WTC11 (cell line): Measurements from ENCODE around the gene RETREG1. TPM values are rescaled to one million over a fixed set of nuclear protein-coding genes. Genes with fewer than 3 reads are reported as not detected.

Experiments
- AFF4 ChIP-seq: sonication (generic); formaldehyde crosslinking; IDR thresholded peaks from 2 replicates; pipeline ENCODE4 v1.8.1; 2023; ENCODE audit warnings: mild to moderate bottlenecking, missing genetic modification reagents, borderline replicate concordance
- CBFB ChIP-seq: sonication (generic); formaldehyde crosslinking; IDR thresholded peaks from 2 replicates; pipeline ENCODE4 v1.8.1; 2022; ENCODE audit warnings: mild to moderate bottlenecking, low read depth, missing genetic modification reagents
- CDX4 ChIP-seq: fragments of 250-450 bp; sonication (Bioruptor Pico); IDR thresholded peaks from 2 replicates; pipeline ENCODE4 v1.9.0; 2021; ENCODE audit warnings: moderate library complexity, mild to moderate bottlenecking, inconsistent platforms, borderline replicate concordance
- CREB1 ChIP-seq: sonication (generic); formaldehyde crosslinking; IDR thresholded peaks from 2 replicates; pipeline ENCODE4 v1.8.0; 2023; ENCODE audit warnings: mild to moderate bottlenecking, missing genetic modification reagents
- E2F1 ChIP-seq: sonication (generic); formaldehyde crosslinking; IDR thresholded peaks from 2 replicates; pipeline ENCODE4 v1.8.0; 2022; ENCODE audit warnings: mild to moderate bottlenecking, missing genetic modification reagents
- ESRRA ChIP-seq: sonication (generic); formaldehyde crosslinking; IDR thresholded peaks from 2 replicates; pipeline ENCODE4 v1.8.1; 2022; ENCODE audit warnings: mild to moderate bottlenecking, missing genetic modification reagents, borderline replicate concordance
- ETV6 ChIP-seq: sonication (generic); formaldehyde crosslinking; IDR thresholded peaks from 2 replicates; pipeline ENCODE4 v1.8.1; 2022; ENCODE audit warnings: mild to moderate bottlenecking, missing genetic modification reagents
- FOXK1 ChIP-seq: sonication (generic); formaldehyde crosslinking; IDR thresholded peaks from 2 replicates; pipeline ENCODE4 v1.8.0; 2022; ENCODE audit warnings: mild to moderate bottlenecking, moderate library complexity, missing genetic modification reagents
- FOXP1 ChIP-seq: sonication (generic); formaldehyde crosslinking; IDR thresholded peaks from 2 replicates; pipeline ENCODE4 v1.8.0; 2022; ENCODE audit warnings: missing genetic modification reagents, mild to moderate bottlenecking, moderate library complexity, borderline replicate concordance
- MAX ChIP-seq: sonication (generic); formaldehyde crosslinking; IDR thresholded peaks from 2 replicates; pipeline ENCODE4 v1.8.0; 2022; ENCODE audit warnings: mild to moderate bottlenecking, missing genetic modification reagents
- MLX ChIP-seq: sonication (generic); formaldehyde crosslinking; IDR thresholded peaks from 2 replicates; pipeline ENCODE4 v1.8.1; 2023; ENCODE audit warnings: mild to moderate bottlenecking, missing genetic modification reagents, moderate library complexity
- MXD4 ChIP-seq: fragments of 250-450 bp; sonication (Bioruptor Pico); IDR thresholded peaks from 2 replicates; pipeline ENCODE4 v1.8.0; 2021; ENCODE audit warnings: mild to moderate bottlenecking, moderate library complexity, borderline replicate concordance
- MYBL2 ChIP-seq: sonication (generic); formaldehyde crosslinking; IDR thresholded peaks from 2 replicates; pipeline ENCODE4 v1.8.1; 2023; ENCODE audit warnings: mild to moderate bottlenecking, moderate library complexity, missing genetic modification reagents
- SOX15 ChIP-seq: fragments of 250-450 bp; sonication (Bioruptor Pico); IDR thresholded peaks from 2 replicates; pipeline ENCODE4 v1.9.0; 2021; ENCODE audit warnings: mild to moderate bottlenecking
- SP1 ChIP-seq: sonication (generic); formaldehyde crosslinking; conservative IDR thresholded peaks from 2 replicates; pipeline ENCODE4 v1.8.1; 2022; ENCODE audit warnings: missing genetic modification reagents
- TEAD1 ChIP-seq: sonication (generic); formaldehyde crosslinking; IDR thresholded peaks from 2 replicates; pipeline ENCODE4 v1.8.0; 2022; ENCODE audit warnings: mild to moderate bottlenecking, missing genetic modification reagents
- TP53 ChIP-seq: sonication (generic); formaldehyde crosslinking; IDR thresholded peaks from 2 replicates; pipeline ENCODE4 v1.8.1; 2023; ENCODE audit warnings: mild to moderate bottlenecking, missing genetic modification reagents
- ZNF138 ChIP-seq: sonication (generic); formaldehyde crosslinking; conservative IDR thresholded peaks from 2 replicates; pipeline ENCODE4 v1.8.1; 2022; ENCODE audit warnings: mild to moderate bottlenecking, moderate library complexity, missing genetic modification reagents
- ZNF219 ChIP-seq: sonication (generic); formaldehyde crosslinking; IDR thresholded peaks from 2 replicates; pipeline ENCODE4 v1.8.0; 2023; ENCODE audit warnings: missing genetic modification reagents, mild to moderate bottlenecking, borderline replicate concordance
- ZNF263 ChIP-seq: sonication (generic); formaldehyde crosslinking; IDR thresholded peaks from 2 replicates; pipeline ENCODE4 v1.8.1; 2022; ENCODE audit warnings: low read depth, mild to moderate bottlenecking, moderate library complexity, missing genetic modification reagents
- ZNF317 ChIP-seq: sonication (generic); formaldehyde crosslinking; IDR thresholded peaks from 2 replicates; pipeline ENCODE4 v1.8.1; 2023; ENCODE audit warnings: low read depth, mild to moderate bottlenecking, moderate library complexity, missing genetic modification reagents, borderline replicate concordance
- ZNF512 ChIP-seq: sonication (generic); formaldehyde crosslinking; IDR thresholded peaks from 2 replicates; pipeline ENCODE4 v1.8.1; 2022; ENCODE audit warnings: missing genetic modification reagents, borderline replicate concordance
- ZNF532 ChIP-seq: fragments of 250-450 bp; sonication (Bioruptor Pico); IDR thresholded peaks from 2 replicates; pipeline ENCODE4 v1.9.0; 2021; ENCODE audit warnings: mild to moderate bottlenecking, borderline replicate concordance
- ZSCAN18 ChIP-seq: fragments of 250-450 bp; sonication (Bioruptor Pico); IDR thresholded peaks from 2 replicates; pipeline ENCODE4 v2.1.2; 2022; ENCODE audit warnings: mild to moderate bottlenecking, moderate library complexity
- total RNA-seq: library from RNA; stranded (reverse); gene quantifications from 3 replicates; pipeline ENCODE4 v1.2.3, GENCODE V29; 2021

Gene RETREG1
- total RNA-seq, 1 experiment from 2014 or later, result 2.2 TPM

GRCh38 chr5:16465544-16466432, 151.0 kb downstream of the RETREG1 start, which contains the start of gene ZNF622 (continued):
- TF ChIP-seq AFF4 (CRISPR knock-in tag) (0 out of 2 replicates have a peak, but pooled peaks have one; percentile 26), ZNF219 (CRISPR knock-in tag) (no peak), MYBL2 (CRISPR knock-in tag) (no peak; the same call in 1 of the 2 replicates), CBFB (no peak), FOXK1 (CRISPR knock-in tag) (peak; percentile 94), TEAD1 (CRISPR knock-in tag) (peak; percentile 65; the same call in 1 of the 2 replicates), ZSCAN18 (CRISPR knock-in tag) (no peak), ZNF138 (CRISPR knock-in tag) (0 out of 2 replicates have a peak, but pooled peaks have one; percentile 34), MAX (peak; percentile 74), CDX4 (no peak), SP1 (peak; percentile 94), CREB1 (CRISPR knock-in tag) (no peak), FOXP1 (CRISPR knock-in tag) (peak; percentile 92), MLX (CRISPR knock-in tag) (no peak), ZNF263 (CRISPR knock-in tag) (no peak), MXD4 (CRISPR knock-in tag) (no peak), ESRRA (CRISPR knock-in tag) (peak; percentile 78; the same call in 1 of the 2 replicates), ZNF532 (CRISPR knock-in tag) (no peak), ETV6 (CRISPR knock-in tag) (peak; percentile 99), TP53 (no peak), ZNF317 (CRISPR knock-in tag) (no peak), SOX15 (CRISPR knock-in tag) (no peak), E2F1 (CRISPR knock-in tag) (no peak), ZNF512 (CRISPR knock-in tag) (no peak)
